Activated T-helper 1 cell treated with anti-CD3 and anti-CD28 coated beads, Interleukin-2, amount 50 U/mL, for 16 hours (primary cell): ENCODE results near the gene DYNC1I2.
"Not testable (repeated sequence)": the region's sequence is repeated elsewhere in the genome, so short reads cannot be mapped to it uniquely, and the experiment has no call there.

ENCODE experiments used
- DNase-seq, 2 donors: peaks; one replicate each; pipeline ENCODE4 v3.0.0-alpha.2; 2020; ENCODE audit warnings: low read depth in 1 of 2, low spot score in 1 of 2

DYNC1I2 gene

GRCh38 chr2:171712051-171712450 lies 24.8 kb downstream of the DYNC1I2 start:
- no peak for DNase-seq

GRCh38 chr2:171718720-171719119 lies 31.5 kb downstream of the DYNC1I2 start:
- no peak for DNase-seq

GRCh38 chr2:171719660-171720059 lies 32.4 kb downstream of the DYNC1I2 start:
- DNase-seq, result no peak

- DNase-seq, result no peak
Observed at GRCh38 chr2:171723716-171724683, 36.7 kb downstream of the DYNC1I2 start.

- no peak for DNase-seq
Observed at GRCh38 chr2:171726847-171727450, 39.7 kb downstream of the DYNC1I2 start.

- no peak for DNase-seq
Observed at GRCh38 chr2:171728989-171729951, 42.0 kb downstream of the DYNC1I2 start.

- DNase-seq, result no peak
Observed at GRCh38 chr2:171729952-171730317, 42.7 kb downstream of the DYNC1I2 start.

- no peak for DNase-seq
Observed at GRCh38 chr2:171735991-171736710, 48.9 kb downstream of the DYNC1I2 start.

GRCh38 chr2:171741189-171741588 lies 53.9 kb downstream of the DYNC1I2 start:
- no peak for DNase-seq

GRCh38 chr2:171742760-171743159 lies 55.5 kb downstream of the DYNC1I2 start:
- DNase-seq, result no peak

- DNase-seq, result no peak
Observed at GRCh38 chr2:171745141-171745540, 57.9 kb downstream of the DYNC1I2 start.

- DNase-seq, result no peak
Observed at GRCh38 chr2:171745806-171746205, 58.5 kb downstream of the DYNC1I2 start.

GRCh38 chr2:171747371-171747770 lies 60.1 kb downstream of the DYNC1I2 start:
- DNase-seq, result no peak

GRCh38 chr2:171754254-171754939 lies 67.1 kb downstream of the DYNC1I2 start:
- no peak for DNase-seq

GRCh38 chr2:171758762-171759161 lies 71.5 kb downstream of the DYNC1I2 start:
- not testable (repeated sequence) for DNase-seq

- not testable (repeated sequence) for DNase-seq
Observed at GRCh38 chr2:171761176-171761575, 73.9 kb downstream of the DYNC1I2 start.

GRCh38 chr2:171762879-171763573 lies 75.8 kb downstream of the DYNC1I2 start:
- DNase-seq, result no peak

- no peak for DNase-seq
Observed at GRCh38 chr2:171763602-171764001, 76.3 kb downstream of the DYNC1I2 start.

- DNase-seq, result no peak
Observed at GRCh38 chr2:171771463-171771862, 84.2 kb downstream of the DYNC1I2 start.
